ENCODE data around the gene PSORS1C1. TPM values are rescaled to one million over a fixed set of nuclear protein-coding genes. Genes with fewer than 3 reads are reported as not detected.
"Not testable (repeated sequence)": the region's sequence is repeated elsewhere in the genome, so short reads cannot be mapped to it uniquely, and the experiment has no call there.

PSORS1C1 gene
- total RNA-seq, 1 donor from 2014 or later, result not detected

DNA sequence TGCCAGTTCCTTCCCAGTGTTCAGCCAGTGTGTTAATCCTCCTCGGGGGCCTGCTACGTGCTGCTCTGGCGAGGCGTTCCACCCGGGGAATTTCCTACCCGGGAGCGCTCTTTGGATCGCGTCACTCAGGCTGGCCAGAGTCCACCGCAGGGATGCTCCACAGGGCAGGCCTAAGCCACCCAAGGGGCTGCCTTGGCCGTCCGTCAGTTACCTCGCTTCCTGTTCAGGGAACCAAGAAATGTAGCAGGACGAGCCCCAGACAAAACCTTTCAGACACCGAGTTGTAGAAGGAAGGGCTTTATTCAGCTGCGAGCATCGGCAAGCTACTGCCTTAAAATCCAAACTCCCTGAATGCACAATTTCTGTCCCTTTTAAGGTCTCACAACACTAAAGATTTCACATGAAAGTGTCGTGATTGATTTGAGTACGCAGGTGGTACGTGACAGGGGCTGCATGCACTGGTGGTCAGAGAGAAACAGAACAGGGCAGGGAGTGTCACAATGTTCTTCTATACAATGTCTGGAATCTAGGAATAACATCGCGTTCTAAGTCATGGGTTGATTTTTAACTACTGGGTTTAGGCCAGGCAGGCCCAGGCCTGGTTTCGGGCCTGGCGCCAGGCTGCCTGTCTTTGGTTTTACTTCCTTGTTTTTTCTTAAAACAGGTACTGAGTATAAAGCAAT, 71.6 kb downstream of the PSORS1C1 start:
- no peak overlapping the region for H3K27ac Mint-ChIP-seq
- H3K9me3 Mint-ChIP-seq, result no peaks in the 10 kb centered on the region
- H3K4me2 ChIP-seq, result no peak overlapping the region

DNA sequence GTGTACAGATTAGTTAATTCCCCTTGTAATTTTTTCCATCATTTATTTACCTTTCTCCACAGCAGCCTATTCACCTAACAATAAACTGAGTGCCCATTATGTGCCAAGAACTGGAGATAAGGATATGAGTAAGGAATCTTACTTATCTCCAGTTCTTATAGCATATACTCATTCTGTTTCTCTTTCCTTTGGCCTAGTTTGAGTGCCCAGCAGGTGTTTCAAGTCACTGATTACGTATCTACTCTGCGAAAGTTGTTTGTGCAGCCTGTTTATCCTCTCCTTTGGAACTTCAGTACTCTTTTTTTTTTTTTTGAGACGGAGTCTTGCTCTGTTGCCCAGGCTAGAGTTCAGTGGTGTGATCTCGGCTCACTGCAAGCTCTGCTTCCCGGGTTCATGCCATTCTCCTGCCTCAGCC, 73.2 kb downstream of the PSORS1C1 start:
- Histone ChIP-seq H3K4me3 (no peak overlapping the region), H2AFZ (replicated peaks) (no peak overlapping the region), H3K9me3 (ENCODE audit: low read depth) (no peaks in the 10 kb centered on the region), H3K4me1 (peaks cover 9% of the 10 kb centered on the region), H3K36me3 (no peaks in the 10 kb centered on the region), H3F3A (ENCODE audit: low read depth) (no peaks in the 10 kb centered on the region), H3K27me3 (no peaks in the 10 kb centered on the region), H4K20me1 (ENCODE audit: low read depth) (no peaks in the 10 kb centered on the region), H3K4me2 (no peak overlapping the region), H3K9ac (no peak overlapping the region), H3K79me2 (ENCODE audit: low read depth) (no peaks in the 10 kb centered on the region), H3K27ac (no peak overlapping the region)
- H3K27ac Mint-ChIP-seq, result no peak overlapping the region
- peaks cover 8% of the 10 kb centered on the region for H3K4me1 Mint-ChIP-seq
- H3K4me3 Mint-ChIP-seq, result no peak overlapping the region
- no peaks in the 10 kb centered on the region for H3K9me3 Mint-ChIP-seq
- DNase-seq (ENCODE audit: low spot score), result no peak
- H3K36me3 Mint-ChIP-seq, result no peaks in the 10 kb centered on the region
- peaks cover 3% of the 10 kb centered on the region for H3K27me3 Mint-ChIP-seq (ENCODE audit: insufficient read depth, low read depth)
- no peak for TF ChIP-seq EZH2 (IDR thresholded peaks at IDR 0.05)
- TF ChIP-seq, protein P1, sequence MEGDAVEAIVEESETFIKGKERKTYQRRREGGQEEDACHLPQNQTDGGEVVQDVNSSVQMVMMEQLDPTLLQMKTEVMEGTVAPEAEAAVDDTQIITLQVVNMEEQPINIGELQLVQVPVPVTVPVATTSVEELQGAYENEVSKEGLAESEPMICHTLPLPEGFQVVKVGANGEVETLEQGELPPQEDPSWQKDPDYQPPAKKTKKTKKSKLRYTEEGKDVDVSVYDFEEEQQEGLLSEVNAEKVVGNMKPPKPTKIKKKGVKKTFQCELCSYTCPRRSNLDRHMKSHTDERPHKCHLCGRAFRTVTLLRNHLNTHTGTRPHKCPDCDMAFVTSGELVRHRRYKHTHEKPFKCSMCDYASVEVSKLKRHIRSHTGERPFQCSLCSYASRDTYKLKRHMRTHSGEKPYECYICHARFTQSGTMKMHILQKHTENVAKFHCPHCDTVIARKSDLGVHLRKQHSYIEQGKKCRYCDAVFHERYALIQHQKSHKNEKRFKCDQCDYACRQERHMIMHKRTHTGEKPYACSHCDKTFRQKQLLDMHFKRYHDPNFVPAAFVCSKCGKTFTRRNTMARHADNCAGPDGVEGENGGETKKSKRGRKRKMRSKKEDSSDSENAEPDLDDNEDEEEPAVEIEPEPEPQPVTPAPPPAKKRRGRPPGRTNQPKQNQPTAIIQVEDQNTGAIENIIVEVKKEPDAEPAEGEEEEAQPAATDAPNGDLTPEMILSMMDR (IDR thresholded peaks at IDR 0.05), result no peak

More for the DNA sequence above, 71.6 kb downstream of the PSORS1C1 start:
- H3K36me3 ChIP-seq, result no peaks in the 10 kb centered on the region
- Mint-ChIP-seq H3K4me3 (no peak overlapping the region), H3K36me3 (no peaks in the 10 kb centered on the region), H3K4me1 (peaks cover 8% of the 10 kb centered on the region), H3K27me3 (ENCODE audit: insufficient read depth, low read depth) (peaks cover 3% of the 10 kb centered on the region)
- H3K4me1 ChIP-seq, result peaks cover 9% of the 10 kb centered on the region
- H3K27ac ChIP-seq, result no peak overlapping the region
- DNase-seq (ENCODE audit: low spot score), result no peak
- H4K20me1 ChIP-seq (ENCODE audit: low read depth), result no peaks in the 10 kb centered on the region
- TF ChIP-seq, protein P1 (IDR thresholded peaks at IDR 0.05), result no peak
- TF ChIP-seq EZH2 (IDR thresholded peaks at IDR 0.05), result no peak
- no peak for TF ChIP-seq EZH2phosphoT487 (IDR thresholded peaks at IDR 0.05)
- H3K4me3 ChIP-seq, result no peak overlapping the region
- H3F3A ChIP-seq (ENCODE audit: low read depth), result no peaks in the 10 kb centered on the region
- no peak overlapping the region for H2AFZ ChIP-seq (replicated peaks)
- no peak overlapping the region for H3K9ac ChIP-seq
- H3K79me2 ChIP-seq (ENCODE audit: low read depth), result no peaks in the 10 kb centered on the region
- no peaks in the 10 kb centered on the region for H3K9me3 ChIP-seq (ENCODE audit: low read depth)
- H3K27me3 ChIP-seq, result no peaks in the 10 kb centered on the region

GRCh38 chr6:31189223-31189622, 74.6 kb downstream of the PSORS1C1 start:
- not testable (repeated sequence) for H3K27ac Mint-ChIP-seq; H3K9me3 Mint-ChIP-seq; H3K27ac ChIP-seq; H3K9ac ChIP-seq; H3K9me3 ChIP-seq (ENCODE audit: low read depth); H3K36me3 Mint-ChIP-seq; H3K4me3 Mint-ChIP-seq; H3K79me2 ChIP-seq (ENCODE audit: low read depth); H3K36me3 ChIP-seq; H3K4me3 ChIP-seq; H2AFZ ChIP-seq (replicated peaks); H3K27me3 ChIP-seq; H3K27me3 Mint-ChIP-seq (ENCODE audit: insufficient read depth, low read depth); H4K20me1 ChIP-seq (ENCODE audit: low read depth); H3F3A ChIP-seq (ENCODE audit: low read depth); H3K4me1 Mint-ChIP-seq; DNase-seq (ENCODE audit: low spot score); H3K4me2 ChIP-seq; H3K4me1 ChIP-seq

Small RNA genes within 50 kb of the gene (small RNA-seq; reads per million reads assigned to genes)
- not detected for gene POLR2LP1
- gene RNU6-1133P, result not detected

Other genes starting within 250 kb of the PSORS1C1 start
- 85.3 and 234 TPM in 2 replicates for gene DDR1, start 230.3 kb upstream of the PSORS1C1 start, total RNA-seq (ENCODE audit: low replicate concordance)
- gene GTF2H4, start 206.6 kb upstream of the PSORS1C1 start, total RNA-seq (ENCODE audit: low replicate concordance), result 29.2 and 50.0 TPM in 2 replicates
- gene VARS2, start 200.6 kb upstream of the PSORS1C1 start, total RNA-seq (ENCODE audit: low replicate concordance), result 21.5 and 64.6 TPM in 2 replicates
- gene SFTA2, start 182.6 kb upstream of the PSORS1C1 start, total RNA-seq (ENCODE audit: low replicate concordance), result not detected in 2 replicates
- gene MUCL3, start 173.8 kb upstream of the PSORS1C1 start, total RNA-seq (ENCODE audit: low replicate concordance), result 0.03 TPM in 1 of 2 replicates, not detected in the other
- gene MUC21, start 131.1 kb upstream of the PSORS1C1 start, total RNA-seq (ENCODE audit: low replicate concordance), result not detected in 2 replicates
- gene MUC22, start 104.3 kb upstream of the PSORS1C1 start, total RNA-seq (ENCODE audit: low replicate concordance), result 0.03 TPM in 1 of 2 replicates, not detected in the other
- gene C6orf15, start 2.2 kb upstream of the PSORS1C1 start, total RNA-seq (ENCODE audit: low replicate concordance), result not detected in 2 replicates
- gene CDSN, start 5.6 kb downstream of the PSORS1C1 start, total RNA-seq (ENCODE audit: low replicate concordance), result not detected in 2 replicates
- not detected in 2 replicates for gene PSORS1C2, start 24.3 kb downstream of the PSORS1C1 start, total RNA-seq (ENCODE audit: low replicate concordance)
- gene CCHCR1, start 43.0 kb downstream of the PSORS1C1 start, total RNA-seq (ENCODE audit: low replicate concordance), result 23.2 and 54.9 TPM in 2 replicates
- 6.2 and 9.5 TPM in 2 replicates for gene TCF19, start 43.8 kb downstream of the PSORS1C1 start, total RNA-seq (ENCODE audit: low replicate concordance)
- gene POU5F1, start 55.9 kb downstream of the PSORS1C1 start, total RNA-seq (ENCODE audit: low replicate concordance), result 17.2 and 17.4 TPM in 2 replicates
- 65.2 and 170 TPM in 2 replicates for gene HLA-C, start 157.3 kb downstream of the PSORS1C1 start, total RNA-seq (ENCODE audit: low replicate concordance)
- gene HLA-B, start 242.4 kb downstream of the PSORS1C1 start, total RNA-seq (ENCODE audit: low replicate concordance), result 16.2 and 21.8 TPM in 2 replicates

All from neural progenitor cell (in vitro differentiated cells).